Measurements from ENCODE around the gene SMURF2. TPM values are rescaled to one million over a fixed set of nuclear protein-coding genes. Genes with fewer than 3 reads are reported as not detected.

Gene SMURF2
- total RNA-seq, 1 experiment from 2014 or later: 57.6 TPM

GRCh38 chr17:64572682-64573154 lies 89.4 kb downstream of the SMURF2 start:
- ChIA-PET POLR2A (ENCODE audit: unreplicated experiment) (interaction anchor here (0.7 kb wide), 1 partner anchor 127 kb away, joined by 3 read pairs; no protein-coding TSS in a partner anchor), CTCF (no interaction called here)

GRCh38 chr17:64571746-64572145 lies 90.4 kb downstream of the SMURF2 start:
- Histone ChIP-seq H4K20me1 (ENCODE audit: insufficient read depth) (peaks cover 8% of the 10 kb centered on the region), H3K4me2 (no peak overlapping the region), H3K9me3 (ENCODE audit: insufficient read depth, low read depth) (no peaks in the 10 kb centered on the region), H3K27me3 (ENCODE audit: insufficient read depth, low read depth) (no peaks in the 10 kb centered on the region), H2AFZ (no peak overlapping the region), H3K4me1 (replicated peaks; ENCODE audit: insufficient read depth) (no peaks in the 10 kb centered on the region), H3K27ac (peak overlapping the region; percentile 15; the same call in 1 of the 2 replicates), H3K36me3 (ENCODE audit: low read depth) (peaks cover 51% of the 10 kb centered on the region), H3K4me3 (no peak overlapping the region), H3K79me2 (ENCODE audit: low read depth) (peaks cover 16% of the 10 kb centered on the region; the same call in 1 of the 2 replicates), H3K9me2 (ENCODE audit: insufficient read depth) (no peaks in the 10 kb centered on the region), H3F3A (ENCODE audit: insufficient read depth, low read depth) (peaks cover 72% of the 10 kb centered on the region)
- no peak for DNase-seq
- ChIA-PET POLR2A (ENCODE audit: unreplicated experiment) (no interaction called here), CTCF (no interaction called here)
- TF ChIP-seq, protein P1, sequence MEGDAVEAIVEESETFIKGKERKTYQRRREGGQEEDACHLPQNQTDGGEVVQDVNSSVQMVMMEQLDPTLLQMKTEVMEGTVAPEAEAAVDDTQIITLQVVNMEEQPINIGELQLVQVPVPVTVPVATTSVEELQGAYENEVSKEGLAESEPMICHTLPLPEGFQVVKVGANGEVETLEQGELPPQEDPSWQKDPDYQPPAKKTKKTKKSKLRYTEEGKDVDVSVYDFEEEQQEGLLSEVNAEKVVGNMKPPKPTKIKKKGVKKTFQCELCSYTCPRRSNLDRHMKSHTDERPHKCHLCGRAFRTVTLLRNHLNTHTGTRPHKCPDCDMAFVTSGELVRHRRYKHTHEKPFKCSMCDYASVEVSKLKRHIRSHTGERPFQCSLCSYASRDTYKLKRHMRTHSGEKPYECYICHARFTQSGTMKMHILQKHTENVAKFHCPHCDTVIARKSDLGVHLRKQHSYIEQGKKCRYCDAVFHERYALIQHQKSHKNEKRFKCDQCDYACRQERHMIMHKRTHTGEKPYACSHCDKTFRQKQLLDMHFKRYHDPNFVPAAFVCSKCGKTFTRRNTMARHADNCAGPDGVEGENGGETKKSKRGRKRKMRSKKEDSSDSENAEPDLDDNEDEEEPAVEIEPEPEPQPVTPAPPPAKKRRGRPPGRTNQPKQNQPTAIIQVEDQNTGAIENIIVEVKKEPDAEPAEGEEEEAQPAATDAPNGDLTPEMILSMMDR (conservative IDR thresholded peaks at IDR 0.05): no peak
- TF ChIP-seq EZH2 (IDR thresholded peaks at IDR 0.05; ENCODE audit: low read depth): no peak
- intact Hi-C loops (cut with micrococcal nuclease; ENCODE audit: unreplicated experiment): loop anchor here (2.0 kb wide), 1 partner anchor 15 kb away; no protein-coding TSS in a partner anchor
- no TSS peak for BruUV-seq (replicated peaks)

More at GRCh38 chr17:64572682-64573154, 89.4 kb downstream of the SMURF2 start:
- no peaks in the 10 kb centered on the region for H3K9me2 ChIP-seq (ENCODE audit: insufficient read depth)
- DNase-seq: peak in 1 of 2 experiments; percentile 48
- peaks cover 8% of the 10 kb centered on the region for H4K20me1 ChIP-seq (ENCODE audit: insufficient read depth)
- H3K4me3 ChIP-seq: no peak overlapping the region
- H3F3A ChIP-seq (ENCODE audit: insufficient read depth, low read depth): peaks cover 64% of the 10 kb centered on the region
- BruUV-seq (replicated peaks): no TSS peak
- H3K36me3 ChIP-seq (ENCODE audit: low read depth): peaks cover 53% of the 10 kb centered on the region
- H3K27ac ChIP-seq: 0 out of 2 replicates have a peak overlapping the region, but pooled peaks have one; percentile 15
- no peak for TF ChIP-seq EZH2 (IDR thresholded peaks at IDR 0.05; ENCODE audit: low read depth)
- TF ChIP-seq, protein P1 (conservative IDR thresholded peaks at IDR 0.05): no peak
- H3K27me3 ChIP-seq (ENCODE audit: insufficient read depth, low read depth): no peaks in the 10 kb centered on the region
- no peaks in the 10 kb centered on the region for H3K9me3 ChIP-seq (ENCODE audit: insufficient read depth, low read depth)
- no peak overlapping the region for H2AFZ ChIP-seq
- intact Hi-C loops (cut with micrococcal nuclease; ENCODE audit: unreplicated experiment): no loop called here
- no peaks in the 10 kb centered on the region for H3K4me1 ChIP-seq (replicated peaks; ENCODE audit: insufficient read depth)
- no peak overlapping the region for H3K4me2 ChIP-seq
- peaks cover 9% of the 10 kb centered on the region; the same call in 1 of the 2 replicates for H3K79me2 ChIP-seq (ENCODE audit: low read depth)

DNA sequence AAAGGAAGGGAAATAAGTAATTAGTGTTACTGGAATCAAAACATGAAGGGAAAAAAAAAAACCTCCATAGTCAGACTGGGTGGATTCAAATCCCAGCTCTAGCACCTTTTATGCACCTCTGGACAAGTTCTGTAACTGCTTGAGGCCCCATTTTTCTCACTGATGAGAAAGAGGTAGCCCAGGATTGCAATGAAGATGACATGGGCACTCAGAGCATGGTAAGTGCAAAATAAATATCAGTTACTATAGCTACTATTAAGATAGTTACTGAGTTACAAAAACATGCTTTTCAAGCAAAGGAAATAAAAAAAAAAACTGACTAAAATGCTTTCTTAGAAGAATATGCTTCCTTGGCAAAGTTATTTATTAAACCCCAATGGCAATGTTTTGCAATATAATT lies 96.5 kb downstream of the SMURF2 start:
- peaks cover 60% of the 10 kb centered on the region for H3F3A ChIP-seq (ENCODE audit: insufficient read depth, low read depth)
- peaks cover 19% of the 10 kb centered on the region; the same call in 1 of the 2 replicates for H3K79me2 ChIP-seq (ENCODE audit: low read depth)
- H4K20me1 ChIP-seq (ENCODE audit: insufficient read depth): 0 out of 2 replicates have a peak, but pooled peaks cover 2% of the 10 kb centered on the region
- no peak overlapping the region for H3K4me3 ChIP-seq
- no peaks in the 10 kb centered on the region for H3K9me2 ChIP-seq (ENCODE audit: insufficient read depth)
- H3K27ac ChIP-seq: no peak overlapping the region
- no peaks in the 10 kb centered on the region for H3K4me1 ChIP-seq (replicated peaks; ENCODE audit: insufficient read depth)
- ChIA-PET CTCF (no interaction called here), POLR2A (ENCODE audit: unreplicated experiment) (no interaction called here)
- DNase-seq: no peak
- intact Hi-C loops (cut with micrococcal nuclease; ENCODE audit: unreplicated experiment): no loop called here
- H3K4me2 ChIP-seq: no peak overlapping the region
- H3K36me3 ChIP-seq (ENCODE audit: low read depth): peaks cover 39% of the 10 kb centered on the region
- no peaks in the 10 kb centered on the region for H3K27me3 ChIP-seq (ENCODE audit: insufficient read depth, low read depth)
- TF ChIP-seq, protein P1 (conservative IDR thresholded peaks at IDR 0.05): no peak
- TF ChIP-seq EZH2 (IDR thresholded peaks at IDR 0.05; ENCODE audit: low read depth): no peak
- H3K9me3 ChIP-seq (ENCODE audit: insufficient read depth, low read depth): no peaks in the 10 kb centered on the region
- BruUV-seq (replicated peaks): no TSS peak
- H2AFZ ChIP-seq: no peak overlapping the region

Measured in PC-9 (cell line).